HCT116 (cell line): ENCODE measurements around the gene RNF175. TPM values are rescaled to one million over a fixed set of nuclear protein-coding genes. Genes with fewer than 3 reads are reported as not detected.

Experiments used
- ATAC-seq: fragments of 200-7000 bp; cut with Tn5 transposase; 2 replicates; pipeline ENCODE4 v1.9.1; 2020; ENCODE audit warnings: mild to moderate bottlenecking, moderate library complexity
- BruUV-seq: library from RNA; stranded (reverse); fragments of 400-500 nt; replicated peaks from 2 replicates; lab custom pipeline; 2021; lab: Mats Ljungman, UMichigan
- CTCF ChIA-PET: fragments of 300-600 bp; sonication (Branson Sonifier 250); formaldehyde crosslinking; loops from one replicate; lab custom pipeline; 2021; ENCODE audit warnings: antibody characterized with exemption; lab: Charles Lee
- POLR2A ChIA-PET: fragments of 300-600, 350-600 bp; sonication (Branson Sonifier 250); formaldehyde crosslinking; loops from one replicate; lab custom pipeline; 2021; ENCODE audit warnings: antibody characterized with exemption; lab: Charles Lee
- RAD21 ChIA-PET, 2 experiments: fragments of 300-600 bp; sonication (Branson Sonifier 250); formaldehyde crosslinking; loops; one replicate each; lab custom pipeline; 2023; ENCODE audit warnings: low total read pairs in 2 of 2; ENCODE audit not compliant: uncharacterized antibody in 2 of 2, unreplicated experiment in 2 of 2, low non-redundant PET in 1 of 2; lab: Charles Lee
- DNase-seq: peaks from one replicate; pipeline ENCODE4 v3.0.0-alpha.2; 2010; ENCODE audit warnings: low read depth, low spot score
- H2AFZ ChIP-seq: fragments of 200-600 bp; shearing (Covaris generic), sonication (generic); 2 replicates; pipeline ENCODE4 v1.6.1; 2017; ENCODE audit warnings: low read depth, mixed run types, mixed read lengths, antibody characterized with exemption, low read length; ENCODE audit not compliant: poor library complexity, severe bottlenecking
- H3K27ac ChIP-seq: 2 replicates; pipeline ENCODE4 v1.5.1; 2012; ENCODE audit warnings: low read depth, low read length
- H3K27me3 ChIP-seq: fragments of 200-600 bp; sonication (generic); 2 replicates; pipeline ENCODE4 v1.6.1; 2016; ENCODE audit warnings: mixed run types, low read length, mixed read lengths; ENCODE audit not compliant: insufficient read depth
- H3K36me3 ChIP-seq, 2 experiments: fragments of 200-500 bp in 1 of 2; fragments of 200-600 bp in 1 of 2; sonication (Bioruptor generic) in 1 of 2; sonication (generic) in 1 of 2; 2 replicates each; pipeline versions ENCODE4 v1.5.1 to v1.6.1; 2014 to 2016; ENCODE audit warnings: low read length in 2 of 2, inconsistent platforms in 1 of 2, mixed read lengths in 1 of 2, mixed run types in 1 of 2; ENCODE audit not compliant: insufficient read depth in 2 of 2, control insufficient read depth in 1 of 2
- H3K4me1 ChIP-seq, 2 experiments: fragments of 200-600 bp in 1 of 2; sonication (generic) in 1 of 2; 2 replicates each; pipeline versions ENCODE4 v1.5.1 to v1.6.1; 2012 to 2017; ENCODE audit warnings: low read length in 2 of 2, inconsistent platforms in 1 of 2, mild to moderate bottlenecking in 1 of 2, mixed read lengths in 1 of 2, mixed run types in 1 of 2, moderate library complexity in 1 of 2; ENCODE audit not compliant: insufficient read depth in 2 of 2, control insufficient read depth in 1 of 2
- H3K4me2 ChIP-seq: fragments of 200-600 bp; sonication (generic); 2 replicates; pipeline ENCODE4 v1.6.1; 2017; ENCODE audit warnings: mixed run types, low read length, mixed read lengths
- H3K4me3 ChIP-seq, 2 experiments: fragments of 200-600 bp in 1 of 2; sonication (generic) in 1 of 2; replicated peaks in 1 of 2; 2 replicates each; pipeline ENCODE4 v1.5.1; 2011 to 2016; ENCODE audit warnings: low read length in 2 of 2, control low read depth in 1 of 2, low read depth in 1 of 2, mild to moderate bottlenecking in 1 of 2, mixed read lengths in 1 of 2, mixed run types in 1 of 2
- H3K79me2 ChIP-seq: fragments of 200-600 bp; sonication (generic); 2 replicates; pipeline ENCODE4 v1.6.1; 2017; ENCODE audit warnings: mild to moderate bottlenecking, mixed run types, low read length, moderate library complexity, mixed read lengths; ENCODE audit not compliant: insufficient read depth
- H3K9ac ChIP-seq: fragments of 200-600 bp; sonication (generic); 2 replicates; pipeline ENCODE4 v1.6.1; 2016; ENCODE audit warnings: low read length, mixed read lengths
- H3K9me2 ChIP-seq: fragments of 200-600 bp; sonication (generic), shearing (Covaris generic); 2 replicates; pipeline ENCODE4 v1.6.1; 2017; ENCODE audit warnings: mixed run types, mild to moderate bottlenecking, moderate library complexity; ENCODE audit not compliant: insufficient read depth
- H3K9me3 ChIP-seq, 2 experiments: fragments of 200-500 bp in 1 of 2; fragments of 200-600 bp in 1 of 2; sonication (Bioruptor generic) in 1 of 2; sonication (generic) in 1 of 2; 2 replicates each; pipeline ENCODE4 v1.6.1; 2014 to 2017; ENCODE audit warnings: low read length in 2 of 2, mixed read lengths in 2 of 2, inconsistent platforms in 1 of 2, low read depth in 1 of 2, mild to moderate bottlenecking in 1 of 2, mixed run types in 1 of 2, moderate library complexity in 1 of 2; ENCODE audit not compliant: control insufficient read depth in 1 of 2, insufficient read depth in 1 of 2
- H4K20me1 ChIP-seq: fragments of 200-600 bp; sonication (generic), shearing (Covaris generic); 2 replicates; pipeline ENCODE4 v1.6.1; 2017; ENCODE audit warnings: mixed run types, mild to moderate bottlenecking, moderate library complexity; ENCODE audit not compliant: insufficient read depth
- ATF3 ChIP-seq: IDR thresholded peaks from 2 replicates; pipeline ENCODE4 v1.6.1; 2012
- EGR1 ChIP-seq: IDR thresholded peaks from 2 replicates; pipeline ENCODE4 v1.6.1; 2012; ENCODE audit warnings: low read depth
- ELF1 ChIP-seq: IDR thresholded peaks from 2 replicates; pipeline ENCODE4 v1.6.1; 2012; ENCODE audit warnings: low read depth, borderline replicate concordance
- EZH2 ChIP-seq: fragments of 200-600 bp; sonication (generic); IDR thresholded peaks from 2 replicates; pipeline ENCODE4 v1.6.1; 2017; ENCODE audit warnings: antibody characterized with exemption, mixed run types
- EZH2phosphoT487 ChIP-seq: fragments of 200-600 bp; IDR thresholded peaks from 2 replicates; pipeline ENCODE4 v1.6.1; 2018; ENCODE audit warnings: antibody characterized with exemption, borderline replicate concordance
- FOSL1 ChIP-seq: IDR thresholded peaks from 2 replicates; pipeline ENCODE4 v1.6.1; 2012; ENCODE audit warnings: low read depth
- JUND ChIP-seq: IDR thresholded peaks from 2 replicates; pipeline ENCODE4 v1.6.1; 2012
- POLR2A ChIP-seq: IDR thresholded peaks from 2 replicates; pipeline ENCODE4 v1.7.0; 2011; ENCODE audit warnings: borderline replicate concordance; ENCODE audit not compliant: insufficient read depth, insufficient read length; ENCODE audit errors: extremely low read depth
- POLR2AphosphoS5 ChIP-seq: IDR thresholded peaks from 2 replicates; pipeline ENCODE4 v1.6.1; 2011; ENCODE audit warnings: mild to moderate bottlenecking, low read depth, low read length, moderate library complexity
- RAD21 ChIP-seq: IDR thresholded peaks from 2 replicates; pipeline ENCODE4 v1.6.1; 2012; ENCODE audit warnings: low read depth, mild to moderate bottlenecking
- SIN3A ChIP-seq: IDR thresholded peaks from 2 replicates; pipeline ENCODE4 v1.6.1; 2012; ENCODE audit warnings: low read depth
- SP1 ChIP-seq: IDR thresholded peaks from 2 replicates; pipeline ENCODE4 v1.6.1; 2012; ENCODE audit warnings: low read depth
- SRF ChIP-seq: IDR thresholded peaks from 2 replicates; pipeline ENCODE4 v1.6.1; 2012; ENCODE audit warnings: low read depth
- YY1 ChIP-seq: IDR thresholded peaks from 2 replicates; pipeline ENCODE4 v1.6.1; 2011; ENCODE audit warnings: low read length, low read depth, moderate library complexity, mild to moderate bottlenecking; ENCODE audit not compliant: insufficient replicate concordance; ENCODE audit errors: extremely low read depth
- intact Hi-C: fragments of 100-400 bp; cut with micrococcal nuclease; formaldehyde crosslinking; loops from 2 replicates; pipeline ENCODE4 v1.10.0; 2022
- total RNA-seq: library from RNA; stranded (reverse); gene quantifications from one replicate; pipeline ENCODE4 v1.2.1, GENCODE V29; 2021; ENCODE audit not compliant: unreplicated experiment
- TF ChIP-seq, protein P1 (sequence below): IDR thresholded peaks from 2 replicates; pipeline ENCODE4 v1.6.1; 2012; ENCODE audit warnings: low read depth
- TF ChIP-seq, protein P2 (sequence below): IDR thresholded peaks from 2 replicates; pipeline ENCODE4 v1.6.1; 2012
- TF ChIP-seq, protein P3 (sequence below), 3 experiments: fragments of 200-600 bp in 1 of 3; sonication (generic) in 1 of 3; IDR thresholded peaks in 2 of 3; conservative IDR thresholded peaks in 1 of 3; 2 replicates each; pipeline ENCODE4 v1.5.1; 2012 to 2017; ENCODE audit warnings: low read depth in 2 of 3, low read length in 2 of 3, antibody characterized with exemption in 1 of 3, borderline replicate concordance in 1 of 3, control low read depth in 1 of 3, mild to moderate bottlenecking in 1 of 3, mixed read lengths in 1 of 3, mixed run types in 1 of 3, moderate library complexity in 1 of 3; ENCODE audit not compliant: insufficient read depth in 1 of 3

RNF175 gene
- total RNA-seq, 1 experiment from 2014 or later = not detected

DNA sequence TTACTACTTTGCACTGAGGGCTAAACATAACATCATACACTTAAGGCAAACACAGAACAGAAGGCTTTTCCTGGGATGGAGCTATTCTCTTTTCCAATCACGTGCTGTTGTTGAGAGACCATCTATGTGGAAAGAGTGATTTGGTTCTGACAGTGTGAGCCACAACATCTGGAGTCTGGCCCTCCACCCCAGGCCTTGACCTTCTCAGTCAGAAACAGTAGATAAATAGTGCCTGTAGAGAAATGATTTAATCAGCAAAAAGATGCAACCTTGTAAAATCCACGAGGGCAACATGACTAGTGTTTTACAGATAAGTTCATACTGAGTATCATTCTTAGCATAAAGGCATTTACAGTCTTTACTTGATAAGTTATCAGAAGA, 39.9 kb upstream of the RNF175 start (continued):
- TF ChIP-seq ELF1 (no peak), SIN3A (no peak)

DNA sequence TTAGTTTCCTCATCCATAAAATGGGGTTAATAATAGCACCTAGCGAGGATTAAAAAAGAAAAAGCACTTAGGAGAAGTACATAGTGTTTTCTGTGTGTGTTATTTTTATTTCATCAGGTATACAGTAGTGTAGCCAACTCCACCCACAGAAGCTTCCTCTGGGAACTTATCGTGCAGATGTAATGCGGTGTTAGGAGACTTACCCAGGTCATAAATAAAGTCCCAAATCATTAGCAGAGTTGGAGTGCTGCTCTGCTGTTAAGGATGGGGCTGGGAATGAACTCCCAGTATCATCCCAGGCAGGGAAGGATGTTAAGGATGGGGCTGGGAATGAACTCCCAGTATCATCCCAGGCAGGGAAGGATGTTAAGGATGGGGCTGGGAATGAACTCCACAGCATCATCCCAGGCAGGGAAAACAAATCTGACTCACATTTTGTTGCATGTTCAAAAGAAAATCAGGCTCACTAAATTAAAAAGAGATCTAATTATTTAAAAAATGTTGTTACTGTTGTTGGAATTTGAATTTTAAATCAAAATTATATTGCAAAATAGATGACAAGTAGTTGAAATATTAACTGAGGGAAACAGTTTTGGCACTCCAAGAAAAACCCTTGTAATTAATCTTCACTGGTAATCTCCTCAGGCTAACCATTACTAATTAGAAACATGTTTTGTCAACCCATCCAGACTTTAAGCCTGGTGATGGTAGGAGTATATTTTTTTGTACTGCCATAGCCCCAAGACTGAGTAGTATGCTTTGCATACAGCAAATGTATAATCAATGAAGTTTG, 39.3 kb upstream of the RNF175 start:
- DNase-seq (no peak), ATAC-seq (no peak)
- Histone ChIP-seq H3K4me1 (no peaks in the 10 kb centered on the region), H3K9ac (no peak overlapping the region), H2AFZ (no peak overlapping the region), H3K9me2 (no peaks in the 10 kb centered on the region), H3K9me3 (no peaks in the 10 kb centered on the region), H3K79me2 (no peaks in the 10 kb centered on the region), H3K4me3 (no peak overlapping the region), H3K4me2 (no peak overlapping the region), H3K36me3 (no peaks in the 10 kb centered on the region), H3K27ac (no peak overlapping the region), H3K27me3 (no peaks in the 10 kb centered on the region; the same call in 1 of the 2 replicates), H4K20me1 (no peaks in the 10 kb centered on the region)
- RAD21 ChIA-PET = no interaction called here
- TF ChIP-seq POLR2A (no peak), EZH2 (no peak), EZH2phosphoT487 (no peak), RAD21 (no peak), POLR2AphosphoS5 (no peak), YY1 (no peak), JUND (no peak), SRF (no peak), SP1 (no peak), FOSL1 (no peak), ATF3 (no peak), EGR1 (no peak)
- TF ChIP-seq, protein P1, sequence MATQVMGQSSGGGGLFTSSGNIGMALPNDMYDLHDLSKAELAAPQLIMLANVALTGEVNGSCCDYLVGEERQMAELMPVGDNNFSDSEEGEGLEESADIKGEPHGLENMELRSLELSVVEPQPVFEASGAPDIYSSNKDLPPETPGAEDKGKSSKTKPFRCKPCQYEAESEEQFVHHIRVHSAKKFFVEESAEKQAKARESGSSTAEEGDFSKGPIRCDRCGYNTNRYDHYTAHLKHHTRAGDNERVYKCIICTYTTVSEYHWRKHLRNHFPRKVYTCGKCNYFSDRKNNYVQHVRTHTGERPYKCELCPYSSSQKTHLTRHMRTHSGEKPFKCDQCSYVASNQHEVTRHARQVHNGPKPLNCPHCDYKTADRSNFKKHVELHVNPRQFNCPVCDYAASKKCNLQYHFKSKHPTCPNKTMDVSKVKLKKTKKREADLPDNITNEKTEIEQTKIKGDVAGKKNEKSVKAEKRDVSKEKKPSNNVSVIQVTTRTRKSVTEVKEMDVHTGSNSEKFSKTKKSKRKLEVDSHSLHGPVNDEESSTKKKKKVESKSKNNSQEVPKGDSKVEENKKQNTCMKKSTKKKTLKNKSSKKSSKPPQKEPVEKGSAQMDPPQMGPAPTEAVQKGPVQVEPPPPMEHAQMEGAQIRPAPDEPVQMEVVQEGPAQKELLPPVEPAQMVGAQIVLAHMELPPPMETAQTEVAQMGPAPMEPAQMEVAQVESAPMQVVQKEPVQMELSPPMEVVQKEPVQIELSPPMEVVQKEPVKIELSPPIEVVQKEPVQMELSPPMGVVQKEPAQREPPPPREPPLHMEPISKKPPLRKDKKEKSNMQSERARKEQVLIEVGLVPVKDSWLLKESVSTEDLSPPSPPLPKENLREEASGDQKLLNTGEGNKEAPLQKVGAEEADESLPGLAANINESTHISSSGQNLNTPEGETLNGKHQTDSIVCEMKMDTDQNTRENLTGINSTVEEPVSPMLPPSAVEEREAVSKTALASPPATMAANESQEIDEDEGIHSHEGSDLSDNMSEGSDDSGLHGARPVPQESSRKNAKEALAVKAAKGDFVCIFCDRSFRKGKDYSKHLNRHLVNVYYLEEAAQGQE = no peak
- TF ChIP-seq, protein P2, sequence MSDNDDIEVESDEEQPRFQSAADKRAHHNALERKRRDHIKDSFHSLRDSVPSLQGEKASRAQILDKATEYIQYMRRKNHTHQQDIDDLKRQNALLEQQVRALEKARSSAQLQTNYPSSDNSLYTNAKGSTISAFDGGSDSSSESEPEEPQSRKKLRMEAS = no peak
- TF ChIP-seq, protein P3, sequence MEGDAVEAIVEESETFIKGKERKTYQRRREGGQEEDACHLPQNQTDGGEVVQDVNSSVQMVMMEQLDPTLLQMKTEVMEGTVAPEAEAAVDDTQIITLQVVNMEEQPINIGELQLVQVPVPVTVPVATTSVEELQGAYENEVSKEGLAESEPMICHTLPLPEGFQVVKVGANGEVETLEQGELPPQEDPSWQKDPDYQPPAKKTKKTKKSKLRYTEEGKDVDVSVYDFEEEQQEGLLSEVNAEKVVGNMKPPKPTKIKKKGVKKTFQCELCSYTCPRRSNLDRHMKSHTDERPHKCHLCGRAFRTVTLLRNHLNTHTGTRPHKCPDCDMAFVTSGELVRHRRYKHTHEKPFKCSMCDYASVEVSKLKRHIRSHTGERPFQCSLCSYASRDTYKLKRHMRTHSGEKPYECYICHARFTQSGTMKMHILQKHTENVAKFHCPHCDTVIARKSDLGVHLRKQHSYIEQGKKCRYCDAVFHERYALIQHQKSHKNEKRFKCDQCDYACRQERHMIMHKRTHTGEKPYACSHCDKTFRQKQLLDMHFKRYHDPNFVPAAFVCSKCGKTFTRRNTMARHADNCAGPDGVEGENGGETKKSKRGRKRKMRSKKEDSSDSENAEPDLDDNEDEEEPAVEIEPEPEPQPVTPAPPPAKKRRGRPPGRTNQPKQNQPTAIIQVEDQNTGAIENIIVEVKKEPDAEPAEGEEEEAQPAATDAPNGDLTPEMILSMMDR (IDR thresholded peaks at IDR 0.05 in 2 of 3, conservative IDR thresholded peaks at IDR 0.05 in 1 of 3; ENCODE audit: borderline replicate concordance in 1 of 3, insufficient read depth in 1 of 3, low read depth in 2 of 3, low read length in 2 of 3) = no peak
- POLR2A ChIA-PET = no interaction called here
- BruUV-seq = no TSS peak
- intact Hi-C loops = no loop called here
- CTCF ChIA-PET = interaction anchor here (3.7 kb wide), 1 partner anchor 13 kb away, joined by 11 read pairs; no protein-coding TSS in a partner anchor
